ENCODE data around the gene NTSR1.

NTSR1 gene

DNA sequence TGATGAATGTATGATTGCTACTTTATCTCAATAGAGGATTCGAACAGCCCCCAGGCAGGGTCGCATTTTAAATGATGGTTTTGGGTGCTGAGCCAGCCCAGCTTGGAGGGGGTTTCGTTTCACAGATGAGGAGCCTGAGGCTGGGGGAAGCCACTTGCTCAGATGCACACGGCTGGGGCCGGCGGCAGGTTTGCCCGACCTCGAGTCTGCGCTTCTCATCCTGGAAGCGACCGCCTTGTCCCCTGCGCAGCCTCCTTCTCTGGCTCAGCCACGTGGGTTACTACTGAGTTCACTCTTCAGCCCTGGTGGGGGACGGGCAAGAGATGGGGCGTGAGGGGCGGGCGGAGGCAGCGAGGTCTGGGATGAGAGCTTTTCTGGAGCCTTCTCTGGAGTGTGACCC lies 25.3 kb downstream of the NTSR1 start:
- H3K4me3 ChIP-seq (replicated peaks; ENCODE audit: low read depth, low read length), result no peak overlapping the region
- no peak for TF ChIP-seq CTCF (IDR thresholded peaks at IDR 0.05; ENCODE audit: low read length, missing control alignments)
- no peak for DNase-seq (ENCODE audit: low read depth)

DNA sequence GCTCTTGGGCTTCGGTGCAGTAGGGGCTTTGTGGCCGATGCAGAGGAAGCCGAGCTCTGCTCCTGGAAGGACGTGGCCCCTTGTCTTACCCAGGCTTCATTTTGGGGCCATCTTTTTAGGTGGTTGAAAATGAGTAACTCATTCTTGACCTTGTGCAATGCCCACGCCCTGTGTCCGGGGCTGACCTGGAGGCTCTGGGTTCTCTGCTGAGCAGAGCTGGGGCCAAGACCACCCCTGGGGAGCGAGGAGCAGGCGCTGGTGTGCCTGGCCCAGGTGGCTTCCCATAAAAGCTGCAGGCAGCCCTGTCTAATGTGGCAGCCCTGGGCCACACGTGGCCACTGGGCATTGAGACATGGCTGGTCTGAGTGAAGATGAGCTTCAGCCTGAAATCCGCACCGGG lies 25.7 kb downstream of the NTSR1 start:
- no peak for DNase-seq (ENCODE audit: low read depth)
- H3K4me3 ChIP-seq (replicated peaks; ENCODE audit: low read depth, low read length), result no peak overlapping the region
- no peak for TF ChIP-seq CTCF (IDR thresholded peaks at IDR 0.05; ENCODE audit: low read length, missing control alignments)

DNA sequence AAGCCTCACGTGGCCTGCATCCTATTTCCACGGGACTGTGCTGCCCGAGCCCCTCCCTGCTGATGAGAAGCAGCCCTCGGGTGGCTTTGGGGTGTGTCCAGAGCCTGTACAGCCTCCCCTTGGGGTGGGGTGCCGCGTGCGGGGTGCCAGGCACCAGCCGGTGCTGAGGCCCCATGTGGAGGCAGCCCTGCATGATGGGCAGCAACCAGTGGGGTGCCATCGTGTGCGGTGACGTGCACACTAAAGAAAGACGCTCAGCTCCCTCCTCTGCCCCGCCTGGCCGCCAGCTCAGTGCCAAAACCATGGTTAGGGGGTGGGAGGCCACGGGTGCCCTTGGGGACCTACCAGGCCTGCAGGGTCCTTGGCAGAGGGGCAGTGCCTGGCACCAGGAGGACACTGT lies 26.2 kb downstream of the NTSR1 start:
- no peak for DNase-seq (ENCODE audit: low read depth)
- H3K4me3 ChIP-seq (replicated peaks; ENCODE audit: low read depth, low read length), result no peak overlapping the region
- no peak for TF ChIP-seq CTCF (IDR thresholded peaks at IDR 0.05; ENCODE audit: low read length, missing control alignments)

DNA sequence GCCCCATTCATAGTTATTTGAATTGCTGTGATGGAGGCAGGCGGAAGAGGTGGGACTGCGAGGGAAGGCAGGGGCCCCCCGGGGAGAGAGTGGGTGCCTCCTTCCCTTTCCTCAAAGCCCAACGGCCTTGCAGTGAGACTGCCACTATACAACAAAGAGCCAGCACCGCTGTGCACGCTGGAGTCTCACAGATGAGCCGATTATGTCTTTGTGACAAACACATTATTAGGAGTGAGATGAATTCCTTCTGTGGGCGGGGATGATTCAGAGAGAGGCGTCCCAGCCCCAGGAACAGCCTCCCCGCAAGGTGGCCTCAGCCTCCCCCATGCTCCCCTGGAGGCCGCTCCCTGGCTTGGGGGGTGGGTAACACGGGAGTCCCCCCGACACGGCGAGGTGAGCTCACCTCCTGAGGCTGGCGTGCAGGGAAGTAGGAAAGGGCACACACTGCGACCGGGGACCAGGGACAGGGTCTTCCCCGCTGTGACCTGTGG lies 26.7 kb downstream of the NTSR1 start:
- no peak overlapping the region for H3K4me3 ChIP-seq (replicated peaks; ENCODE audit: low read depth, low read length)
- DNase-seq (ENCODE audit: low read depth), result no peak
- TF ChIP-seq CTCF (IDR thresholded peaks at IDR 0.05; ENCODE audit: low read length, missing control alignments), result no peak

DNA sequence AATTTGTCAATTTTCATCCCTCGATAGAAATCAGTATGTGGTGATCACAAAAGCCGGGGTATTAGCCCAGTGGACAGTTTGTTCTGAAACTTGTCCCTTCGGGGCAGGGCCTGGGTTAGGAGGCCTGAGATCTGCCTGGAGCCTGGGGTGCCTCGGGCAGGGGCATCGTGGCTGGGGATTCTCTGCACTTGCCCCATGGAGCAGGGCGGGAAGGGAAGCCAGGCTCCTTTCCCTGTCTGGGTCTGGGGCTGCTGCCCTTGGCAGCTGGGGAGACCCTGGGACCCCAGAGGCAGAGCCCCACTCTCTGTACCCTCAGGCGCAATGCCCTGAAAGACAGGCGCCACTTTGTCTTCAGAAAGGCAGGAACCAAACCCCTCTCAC lies 27.4 kb downstream of the NTSR1 start:
- no peak overlapping the region for H3K4me3 ChIP-seq (replicated peaks; ENCODE audit: low read depth, low read length)
- TF ChIP-seq CTCF (IDR thresholded peaks at IDR 0.05; ENCODE audit: low read length, missing control alignments), result no peak
- no peak for DNase-seq (ENCODE audit: low read depth)

GRCh38 chr20:62736407-62737071 lies 27.9 kb downstream of the NTSR1 start:
- no peak overlapping the region for H3K4me3 ChIP-seq (replicated peaks; ENCODE audit: low read depth, low read length)
- TF ChIP-seq CTCF (IDR thresholded peaks at IDR 0.05; ENCODE audit: low read length, missing control alignments), result no peak
- no peak for DNase-seq (ENCODE audit: low read depth)

GRCh38 chr20:62737271-62737811 lies 28.7 kb downstream of the NTSR1 start:
- no peak overlapping the region for H3K4me3 ChIP-seq (replicated peaks; ENCODE audit: low read depth, low read length)
- DNase-seq (ENCODE audit: low read depth), result no peak

More at GRCh38 chr20:62737271-62737811, 28.7 kb downstream of the NTSR1 start:
- no peak for TF ChIP-seq CTCF (IDR thresholded peaks at IDR 0.05; ENCODE audit: low read length, missing control alignments)
